Stimulated activated CD8-positive, alpha-beta memory T cell treated with anti-CD3 and anti-CD28 coated beads, Interleukin-15, amount 100 ng/mL, for 48 hours (primary cell): ENCODE results near the gene MEIOB.
"Not testable (repeated sequence)": the region's sequence is repeated elsewhere in the genome, so short reads cannot be mapped to it uniquely, and the experiment has no call there.

ENCODE experiments used
- DNase-seq, 2 donors: peaks; one replicate each; pipeline ENCODE4 v3.0.0-alpha.2; 2020; ENCODE audit warnings: low read depth in 2 of 2

The MEIOB gene

GRCh38 chr16:1907226-1907860 is 35.4 kb upstream of the MEIOB start:
- DNase-seq, result no peak

- DNase-seq, result no peak
These were observed 34.8 kb upstream of the MEIOB start for GRCh38 chr16:1906846-1907165.

GRCh38 chr16:1906055-1906845 is 34.3 kb upstream of the MEIOB start:
- no peak for DNase-seq

GRCh38 chr16:1903845-1904840 is 32.2 kb upstream of the MEIOB start:
- no peak for DNase-seq

- DNase-seq, result no peak
These were observed 31.2 kb upstream of the MEIOB start for GRCh38 chr16:1903220-1903574.

GRCh38 chr16:1902547-1903219 is 30.7 kb upstream of the MEIOB start:
- no peak for DNase-seq

GRCh38 chr16:1900452-1900774 is 28.4 kb upstream of the MEIOB start:
- DNase-seq, result no peak

GRCh38 chr16:1899641-1900451 is 27.9 kb upstream of the MEIOB start:
- no peak for DNase-seq

GRCh38 chr16:1897692-1898091 is 25.7 kb upstream of the MEIOB start:
- DNase-seq, result not testable (repeated sequence)

- no peak for DNase-seq
These were observed 24.1 kb upstream of the MEIOB start for GRCh38 chr16:1895949-1896675.

- no peak for DNase-seq
These were observed 23.1 kb upstream of the MEIOB start for GRCh38 chr16:1895068-1895467.

- no peak for DNase-seq
These were observed 18.7 kb upstream of the MEIOB start for GRCh38 chr16:1890708-1891050.

GRCh38 chr16:1890024-1890707 is 18.2 kb upstream of the MEIOB start:
- DNase-seq, result no peak

- no peak for DNase-seq
These were observed 15.9 kb upstream of the MEIOB start for GRCh38 chr16:1887711-1888354.

GRCh38 chr16:1884889-1885288 is 12.9 kb upstream of the MEIOB start:
- no peak for DNase-seq

GRCh38 chr16:1884155-1884760 is 12.3 kb upstream of the MEIOB start:
- DNase-seq, result no peak

GRCh38 chr16:1881172-1881571 is 9.2 kb upstream of the MEIOB start:
- not testable (repeated sequence) for DNase-seq

- no peak for DNase-seq
These were observed 7.5 kb upstream of the MEIOB start for GRCh38 chr16:1879477-1879876.

- no peak for DNase-seq
These were observed 6.3 kb upstream of the MEIOB start for GRCh38 chr16:1878256-1878655.
